GM12878 (cell line): ENCODE results near the gene DNAJC18. TPM values are rescaled to one million over a fixed set of nuclear protein-coding genes. Genes with fewer than 3 reads are reported as not detected.

Experiments
- ATAC-seq: fragments of 200-7000 bp; cut with Tn5 transposase; 3 replicates; pipeline ENCODE4 v1.9.1; 2020; ENCODE audit warnings: mild to moderate bottlenecking, moderate library complexity
- Bru-seq: library from RNA; stranded (reverse); fragments of 400-500 nt; gene quantifications from one replicate; lab custom pipeline; 2021; lab: Mats Ljungman, UMichigan
- BruChase-seq, 2 experiments: library from RNA; stranded (reverse); fragments of 400-500 nt; gene quantifications; one replicate each; lab custom pipeline; 2021; lab: Mats Ljungman, UMichigan
- BruUV-seq: library from RNA; stranded (reverse); fragments of 400-500 nt; replicated peaks from 2 replicates; lab custom pipeline; 2021; lab: Mats Ljungman, UMichigan
- CTCF ChIA-PET: fragments of 300-600 bp; sonication (Branson Sonifier 250); formaldehyde crosslinking; extraction: SDS; loops from one replicate; lab custom pipeline; 2021; ENCODE audit warnings: inconsistent platforms; lab: Yijun Ruan, JAX
- POLR2A ChIA-PET: fragments of 350-600 bp; formaldehyde crosslinking; extraction: SDS; loops from one replicate; lab custom pipeline; 2021; ENCODE audit warnings: inconsistent platforms; lab: Charles Lee
- RAD21 ChIA-PET: fragments of 300-600 bp; sonication (Branson Sonifier 250); formaldehyde crosslinking; loops from one replicate; lab custom pipeline; 2023; ENCODE audit warnings: antibody characterized with exemption; ENCODE audit not compliant: unreplicated experiment; lab: Charles Lee
- SMC1A ChIA-PET: fragments of 300-600 bp; sonication (Branson Sonifier 250); formaldehyde crosslinking; loops from one replicate; lab custom pipeline; 2023; ENCODE audit not compliant: unreplicated experiment, uncharacterized antibody; lab: Charles Lee
- DNase-seq: peaks from one replicate; pipeline ENCODE4 v3.0.0-alpha.2; 2011; ENCODE audit warnings: low read depth, low spot score
- FAIRE-seq: peaks from 3 replicates; lab custom pipeline; 2011; peaks lifted over from hg19 to GRCh38; lab: Jason Lieb, UNC
- H2AFZ ChIP-seq: 2 replicates; pipeline ENCODE4 v1.6.0; 2011; ENCODE audit warnings: low read depth, low read length, control low read depth; ENCODE audit not compliant: control insufficient read depth
- H3K27ac ChIP-seq: 2 replicates; pipeline ENCODE4 v1.5.1; 2011; ENCODE audit warnings: control low read depth; ENCODE audit not compliant: control insufficient read depth, insufficient read depth
- H3K27me3 ChIP-seq, 2 experiments: replicated peaks in 1 of 2; 2 replicates each; pipeline versions ENCODE4 v1.6.0 to v1.6.1; 2011; ENCODE audit warnings: low read length in 1 of 2; ENCODE audit not compliant: control insufficient read depth in 2 of 2, insufficient read depth in 2 of 2
- H3K36me3 ChIP-seq, 2 experiments: 2 replicates each; pipeline ENCODE4 v1.5.1; 2011; ENCODE audit warnings: low read length in 1 of 2; ENCODE audit not compliant: control insufficient read depth in 2 of 2, insufficient read depth in 2 of 2
- H3K4me1 ChIP-seq: 2 replicates; pipeline ENCODE4 v1.6.1; 2011; ENCODE audit warnings: mild to moderate bottlenecking, low read length, moderate library complexity, mixed read lengths; ENCODE audit not compliant: control insufficient read depth, insufficient read depth
- H3K4me2 ChIP-seq: 2 replicates; pipeline ENCODE4 v1.6.0; 2011; ENCODE audit warnings: control low read depth; ENCODE audit not compliant: control insufficient read depth, insufficient read depth
- H3K4me3 ChIP-seq: fragments of 200-600 bp; sonication (generic); 2 replicates; pipeline ENCODE4 v1.5.1; 2016
- H3K79me2 ChIP-seq: 2 replicates; pipeline ENCODE4 v1.6.0; 2011; ENCODE audit warnings: low read length; ENCODE audit not compliant: control insufficient read depth, insufficient read depth
- H3K9ac ChIP-seq: 2 replicates; pipeline ENCODE4 v1.8.0; 2011; ENCODE audit warnings: low read length, control low read depth, mixed read lengths; ENCODE audit not compliant: control insufficient read depth, insufficient read depth
- H3K9me3 ChIP-seq: replicated peaks from 3 replicates; pipeline ENCODE4 v1.5.1; 2011; ENCODE audit warnings: mild to moderate bottlenecking, low read length; ENCODE audit not compliant: control insufficient read depth, insufficient read depth
- H4K20me1 ChIP-seq: 2 replicates; pipeline ENCODE4 v1.6.0; 2011; ENCODE audit not compliant: control insufficient read depth, insufficient read depth
- BCLAF1 ChIP-seq: fragments of 450-650 bp; IDR thresholded peaks from 2 replicates; pipeline ENCODE4 v1.6.1; 2017; ENCODE audit warnings: antibody characterized with exemption, mild to moderate bottlenecking, moderate library complexity
- HSF1 ChIP-seq: fragments of 150-350 bp; IDR thresholded peaks from 2 replicates; pipeline ENCODE4 v1.6.1; 2014; ENCODE audit warnings: mild to moderate bottlenecking, low read depth, low read length
- NFXL1 ChIP-seq: fragments of 450-650 bp; IDR thresholded peaks from 2 replicates; pipeline ENCODE4 v1.6.1; 2017; ENCODE audit warnings: antibody characterized with exemption, mild to moderate bottlenecking, borderline replicate concordance
- RBBP5 ChIP-seq: fragments of 200-600 bp; sonication (generic); conservative IDR thresholded peaks from 2 replicates; pipeline ENCODE4 v1.6.1; 2016
- WGBS: methylation state at CpG from one replicate; pipeline ENCODE4 v1.1.6; 2016; ENCODE audit warnings: low lambda C conversion rate; ENCODE audit not compliant: insufficient replicate concordance, insufficient coverage; ENCODE audit errors: missing lambda C conversion rate; 5-methylcytosine and 5-hydroxymethylcytosine counted together
- in situ Hi-C: fragments of 300-500 bp; cut with MboI; formaldehyde crosslinking; loops from 9 replicates; pipeline ENCODE4 v1.14.3; 2018; ENCODE audit warnings: mixed read lengths
- intact Hi-C: fragments of 100-400 bp; cut with micrococcal nuclease; formaldehyde crosslinking; loops from one replicate; pipeline ENCODE4 v1.14.2; 2022; ENCODE audit not compliant: unreplicated experiment
- long read RNA-seq, 2 experiments: library from polyadenylated mRNA; unstranded; transcript quantifications; one replicate each; pipeline ENCODE4 v2.0.0, GENCODE V29; 2019 to 2020
- polyA minus RNA-seq, 3 experiments: library from RNA; depleted of rRNA, polyadenylated mRNA; stranded (reverse); fragments of >200 nt; gene quantifications; 2 replicates each; pipeline ENCODE4 v1.2.3, GENCODE V29; 2011
- polyA plus RNA-seq, 11 experiments: library from polyadenylated mRNA; depleted of rRNA in 4 of 11; unstranded in 6 of 11; stranded (reverse) in 5 of 11; fragments of >200 nt; fragmentation: Nextera tagmentation in 4 of 11; fragmentation: Illumina TruSeq in 1 of 11; extraction: Ambion mirVana in 4 of 11; extraction: Trizol in 1 of 11; gene quantifications; 1 replicate in 1 of 11; 2 replicates in 10 of 11; pipeline versions ENCODE4 v1.2.1 to v1.2.3, GENCODE V29; 2011 to 2016; ENCODE audit warnings: inconsistent platforms in 2 of 11, missing spikeins in 2 of 11, low read depth in 1 of 11
- total RNA-seq, 4 experiments: library from RNA; depleted of rRNA in 3 of 4; stranded (reverse); fragments of >200 nt in 3 of 4; fragmentation: Illumina TruSeq in 1 of 4; extraction: Trizol in 1 of 4; gene quantifications; 2 replicates each; pipeline versions ENCODE4 v1.2.1 to v1.2.3, GENCODE V29; 2013 to 2021
- TF ChIP-seq, protein P1 (sequence below): IDR thresholded peaks from 2 replicates; pipeline ENCODE4 v1.6.1; 2011; ENCODE audit warnings: low read depth, low read length, improper control_type of control experiment, borderline replicate concordance
- TF ChIP-seq, protein P2 (sequence below): IDR thresholded peaks from 2 replicates; pipeline ENCODE4 v1.6.1; 2012; ENCODE audit warnings: mild to moderate bottlenecking, low read depth, low read length

DNAJC18 gene
- total RNA-seq (2013; cell fraction: nucleolus; rRNA removed) = 9.8 and 13.1 TPM in 2 replicates
- total RNA-seq (2014; rRNA removed) (5.3 and 6.4 TPM in 2 replicates), total RNA-seq (2014; rRNA removed; fragmentation: Illumina TruSeq; extraction: Trizol) (10.6 and 10.8 TPM in 2 replicates), total RNA-seq (2021) (16.9 and 19.7 TPM in 2 replicates), polyA plus RNA-seq (2011; rRNA removed) (21.0 and 34.0 TPM in 2 replicates), polyA plus RNA-seq (2014; fragmentation: Illumina TruSeq; extraction: Trizol) (17.5 and 22.6 TPM in 2 replicates), polyA plus RNA-seq (2014; fragmentation: Nextera tagmentation; extraction: Ambion mirVana) (10 to 100 TPM; 20.5 to 26.7 TPM), polyA plus RNA-seq (2014; rRNA removed) (5.3 and 10.1 TPM in 2 replicates), polyA plus RNA-seq (2016; fragmentation: Nextera tagmentation; extraction: Ambion mirVana) (10 to 100 TPM; 16.7 to 18.0 TPM), polyA minus RNA-seq (2011; rRNA and poly(A)+ RNA removed) (6.6 and 10.5 TPM in 2 replicates), Bru-seq, nascent RNA (percentile 71 among the genes with signal in this experiment), BruChase-seq, experiment 1, labeled RNA remaining after a 6-hour chase (percentile 62 among the genes with signal in this experiment), BruChase-seq, experiment 2, labeled RNA remaining after a 2-hour chase (percentile 65 among the genes with signal in this experiment)
- 7.0 TPM for polyA plus RNA-seq (2011; ENCODE audit: low read depth)
- polyA plus RNA-seq (2011; cell fraction: cytosol; rRNA removed) = 5.6 and 8.9 TPM in 2 replicates
- polyA plus RNA-seq (2011; cell fraction: nucleus; rRNA removed) = 4.0 and 5.5 TPM in 2 replicates
- polyA plus RNA-seq (2012) = 12.4 and 17.4 TPM in 2 replicates
- polyA minus RNA-seq (2011; cell fraction: cytosol; rRNA and poly(A)+ RNA removed) = 3.2 and 7.4 TPM in 2 replicates
- 2.2 and 2.9 TPM in 2 replicates for polyA minus RNA-seq (2011; cell fraction: nucleus; rRNA and poly(A)+ RNA removed)
- long read RNA-seq, experiment 1, full-length matches to known transcripts = 6 of 7 reads
- long read RNA-seq, experiment 1, partial matches to known transcripts = 0 of 7 reads
- long read RNA-seq, experiment 1, other reads (novel, unspliced or antisense) = 1 of 7 reads
- long read RNA-seq, experiment 2, full-length matches to known transcripts = 51 of 64 reads
- long read RNA-seq, experiment 2, partial matches to known transcripts = 5 of 64 reads
- long read RNA-seq, experiment 2, other reads (novel, unspliced or antisense) = 8 of 64 reads

GRCh38 chr5:139439013-139439903, at the start of gene DNAJC18:
DNAJC18 (minus strand) TSS chr5:139439525; CDS start chr5:139439445, 80 bp downstream.
- intact Hi-C loops = loop anchor here (1.0 kb wide), 2 partner anchors 8 to 19 kb away; no protein-coding TSS in a partner anchor
- POLR2A ChIA-PET = interaction anchor here (0.6 to 5.7 kb wide), 16 partner anchors 10 to 190 kb away, joined by 3 to 53 read pairs (median 6); partner anchors contain the start of genes MATR3, SPATA24, STING1 and UBE2D2
- Histone ChIP-seq H3K9me3 (no peaks in the 10 kb centered on the region), H3K27me3 (no peaks in the 10 kb centered on the region), H3K9ac (peak within 1 kb of the TSS; percentile 93), H3K4me2 (peak within 1 kb of the TSS; percentile 98), H3K79me2 (no peaks in the 10 kb centered on the region), H3K36me3 (no peaks in the 10 kb centered on the region), H3K4me3 (peak within 1 kb of the TSS; percentile 84), H4K20me1 (no peaks in the 10 kb centered on the region), H3K4me1 (peaks cover 24% of the 10 kb centered on the region), H2AFZ (peak within 1 kb of the TSS; percentile 97), H3K27ac (peak within 1 kb of the TSS; percentile 95)
- BruUV-seq = no TSS peak
- peak; percentile 81 for ATAC-seq
- RAD21 ChIA-PET = interaction anchor here (0.5 to 5.4 kb wide), 14 partner anchors 9 to 92 kb away, joined by 3 to 59 read pairs (median 6); partner anchors contain the start of genes MZB1, SPATA24 and STING1
- FAIRE-seq = peak; percentile 83
- DNase-seq = peak; percentile 53
- WGBS = 2% methylated on average over 39 of the region's 49 CpGs
- CTCF ChIA-PET = interaction anchor here (1.0 to 5.0 kb wide), 12 partner anchors 9 to 74 kb away, joined by 3 to 52 read pairs (median 6); partner anchors contain the start of genes SPATA24 and STING1
- SMC1A ChIA-PET = interaction anchor here (0.6 to 8.2 kb wide), 16 partner anchors 8 to 860 kb away, joined by 3 to 86 read pairs (median 4); partner anchors contain the start of gene STING1
- in situ Hi-C loops = no loop called here
- TF ChIP-seq HSF1 (no peak), BCLAF1 (no peak), NFXL1 (no peak), RBBP5 (no peak)
- TF ChIP-seq, protein P1, sequence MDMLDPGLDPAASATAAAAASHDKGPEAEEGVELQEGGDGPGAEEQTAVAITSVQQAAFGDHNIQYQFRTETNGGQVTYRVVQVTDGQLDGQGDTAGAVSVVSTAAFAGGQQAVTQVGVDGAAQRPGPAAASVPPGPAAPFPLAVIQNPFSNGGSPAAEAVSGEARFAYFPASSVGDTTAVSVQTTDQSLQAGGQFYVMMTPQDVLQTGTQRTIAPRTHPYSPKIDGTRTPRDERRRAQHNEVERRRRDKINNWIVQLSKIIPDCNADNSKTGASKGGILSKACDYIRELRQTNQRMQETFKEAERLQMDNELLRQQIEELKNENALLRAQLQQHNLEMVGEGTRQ = no peak
- TF ChIP-seq, protein P2, sequence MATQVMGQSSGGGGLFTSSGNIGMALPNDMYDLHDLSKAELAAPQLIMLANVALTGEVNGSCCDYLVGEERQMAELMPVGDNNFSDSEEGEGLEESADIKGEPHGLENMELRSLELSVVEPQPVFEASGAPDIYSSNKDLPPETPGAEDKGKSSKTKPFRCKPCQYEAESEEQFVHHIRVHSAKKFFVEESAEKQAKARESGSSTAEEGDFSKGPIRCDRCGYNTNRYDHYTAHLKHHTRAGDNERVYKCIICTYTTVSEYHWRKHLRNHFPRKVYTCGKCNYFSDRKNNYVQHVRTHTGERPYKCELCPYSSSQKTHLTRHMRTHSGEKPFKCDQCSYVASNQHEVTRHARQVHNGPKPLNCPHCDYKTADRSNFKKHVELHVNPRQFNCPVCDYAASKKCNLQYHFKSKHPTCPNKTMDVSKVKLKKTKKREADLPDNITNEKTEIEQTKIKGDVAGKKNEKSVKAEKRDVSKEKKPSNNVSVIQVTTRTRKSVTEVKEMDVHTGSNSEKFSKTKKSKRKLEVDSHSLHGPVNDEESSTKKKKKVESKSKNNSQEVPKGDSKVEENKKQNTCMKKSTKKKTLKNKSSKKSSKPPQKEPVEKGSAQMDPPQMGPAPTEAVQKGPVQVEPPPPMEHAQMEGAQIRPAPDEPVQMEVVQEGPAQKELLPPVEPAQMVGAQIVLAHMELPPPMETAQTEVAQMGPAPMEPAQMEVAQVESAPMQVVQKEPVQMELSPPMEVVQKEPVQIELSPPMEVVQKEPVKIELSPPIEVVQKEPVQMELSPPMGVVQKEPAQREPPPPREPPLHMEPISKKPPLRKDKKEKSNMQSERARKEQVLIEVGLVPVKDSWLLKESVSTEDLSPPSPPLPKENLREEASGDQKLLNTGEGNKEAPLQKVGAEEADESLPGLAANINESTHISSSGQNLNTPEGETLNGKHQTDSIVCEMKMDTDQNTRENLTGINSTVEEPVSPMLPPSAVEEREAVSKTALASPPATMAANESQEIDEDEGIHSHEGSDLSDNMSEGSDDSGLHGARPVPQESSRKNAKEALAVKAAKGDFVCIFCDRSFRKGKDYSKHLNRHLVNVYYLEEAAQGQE = no peak
